Right hindlimb (tissue), 1 donor: ENCODE results near the gene ISOC1.
A peak's percentile ranks its signal among the peaks of the same experiment; 100 is the strongest.

ENCODE experiments used
- DNase-seq: peaks from one replicate; pipeline ENCODE4 v3.0.0-alpha.2; 2018

The ISOC1 gene

GRCh38 chr5:129094087-129094923 is at the start of gene ISOC1:
Gene ISOC1, plus strand, starts transcription at chr5:129094749. Its CDS starts 18 bp downstream, at chr5:129094767.
- DNase-seq: peak; percentile 96

GRCh38 chr5:129046151-129046550 is 48.4 kb upstream of the ISOC1 start:
- no peak for DNase-seq

GRCh38 chr5:129048509-129048908 is 46.0 kb upstream of the ISOC1 start:
- DNase-seq: no peak

GRCh38 chr5:129049126-129049799 is 45.3 kb upstream of the ISOC1 start:
- DNase-seq: no peak

- no peak for DNase-seq
Observed at GRCh38 chr5:129051283-129051682, 43.3 kb upstream of the ISOC1 start.

GRCh38 chr5:129053438-129053837 is 41.1 kb upstream of the ISOC1 start:
- DNase-seq: no peak

GRCh38 chr5:129057329-129057728 is 37.2 kb upstream of the ISOC1 start:
- DNase-seq: no peak

- no peak for DNase-seq
Observed at GRCh38 chr5:129061849-129062248, 32.7 kb upstream of the ISOC1 start.

DNA sequence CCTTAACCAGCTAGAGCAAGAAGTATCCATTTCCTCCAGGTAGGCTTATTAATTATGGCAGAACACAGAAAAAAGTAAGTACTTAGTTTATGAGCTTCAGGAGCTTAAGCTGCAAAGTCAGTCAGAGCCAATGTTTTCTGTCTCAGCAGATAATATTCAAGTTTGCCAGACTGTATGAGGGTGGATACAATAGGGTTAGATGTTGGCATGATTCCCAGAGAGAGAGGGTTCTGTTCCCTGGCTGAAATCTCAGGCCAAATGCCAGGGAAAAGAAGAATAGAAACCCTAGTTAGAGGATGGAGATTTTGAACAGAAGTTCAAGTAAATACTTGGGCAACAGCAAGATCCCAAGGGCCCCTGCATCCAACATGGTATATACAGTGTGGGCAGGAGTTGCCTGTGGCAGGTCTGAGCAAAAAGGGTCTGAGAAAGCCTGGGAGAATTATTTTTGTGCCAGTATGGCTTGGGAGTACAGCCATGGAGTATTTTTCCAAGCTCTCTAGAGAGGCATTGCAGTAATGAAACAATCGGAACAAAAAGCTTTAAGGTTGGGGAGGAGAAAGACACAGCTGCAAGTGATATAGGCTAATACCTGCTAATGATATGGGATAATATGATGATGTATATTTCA is 31.0 kb upstream of the ISOC1 start:
- DNase-seq: peak; percentile 19

DNA sequence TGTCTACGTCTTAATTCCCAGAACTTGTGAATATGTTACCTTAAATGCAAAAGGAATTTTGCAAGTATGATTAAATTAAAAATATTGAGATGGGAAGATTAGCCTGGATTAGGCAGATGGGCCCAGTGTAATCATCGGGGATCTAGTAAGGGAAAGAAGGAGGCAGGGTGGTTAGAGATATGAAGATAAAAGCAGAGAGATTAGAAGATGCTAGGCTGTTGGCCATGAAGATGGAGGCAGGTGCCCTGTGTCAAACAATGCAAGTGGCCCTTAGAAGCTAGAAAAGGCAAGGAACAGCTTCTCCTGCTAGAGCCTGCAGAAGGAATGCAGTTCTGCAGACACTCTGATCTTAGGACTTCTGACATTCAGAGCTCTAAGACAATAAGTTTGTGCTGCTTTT is 28.8 kb upstream of the ISOC1 start:
- DNase-seq: no peak

DNA sequence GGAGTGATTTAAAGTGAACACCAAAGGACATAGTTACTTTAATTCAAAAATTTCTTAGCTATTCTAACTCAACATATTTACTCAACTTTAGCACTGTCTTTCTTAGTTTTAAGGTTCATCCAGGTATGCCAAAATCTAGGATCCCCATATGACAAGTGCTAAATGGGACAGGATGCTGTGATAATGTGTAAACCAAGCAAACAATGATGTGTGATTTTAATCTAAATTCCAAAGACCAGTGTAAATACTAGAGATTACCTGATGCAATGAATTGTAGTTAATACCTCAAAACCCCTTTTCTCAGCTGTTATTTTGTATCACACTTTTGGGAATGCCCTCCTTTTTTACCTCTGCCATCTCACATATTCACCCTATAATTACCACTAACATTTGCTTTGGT is 26.8 kb upstream of the ISOC1 start:
- DNase-seq: no peak

DNA sequence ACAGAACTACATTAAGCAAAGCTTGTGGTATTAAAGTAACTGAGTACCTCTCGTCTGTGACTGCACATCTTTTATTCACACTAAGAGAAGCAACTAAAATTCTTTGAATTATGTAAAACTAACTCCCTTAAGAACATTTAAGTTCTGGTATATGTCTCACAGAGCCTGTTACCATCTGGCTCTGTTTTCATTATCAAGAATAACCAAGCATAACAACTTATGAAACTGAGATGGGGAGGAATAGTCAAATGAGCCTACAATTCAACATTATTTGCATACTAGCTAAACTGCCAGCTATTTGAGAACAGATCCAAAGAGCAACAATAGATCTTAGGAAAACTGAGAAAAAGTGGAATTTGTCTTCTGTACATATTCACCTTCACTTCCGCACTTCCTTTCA is 25.3 kb upstream of the ISOC1 start:
- DNase-seq: no peak

DNA sequence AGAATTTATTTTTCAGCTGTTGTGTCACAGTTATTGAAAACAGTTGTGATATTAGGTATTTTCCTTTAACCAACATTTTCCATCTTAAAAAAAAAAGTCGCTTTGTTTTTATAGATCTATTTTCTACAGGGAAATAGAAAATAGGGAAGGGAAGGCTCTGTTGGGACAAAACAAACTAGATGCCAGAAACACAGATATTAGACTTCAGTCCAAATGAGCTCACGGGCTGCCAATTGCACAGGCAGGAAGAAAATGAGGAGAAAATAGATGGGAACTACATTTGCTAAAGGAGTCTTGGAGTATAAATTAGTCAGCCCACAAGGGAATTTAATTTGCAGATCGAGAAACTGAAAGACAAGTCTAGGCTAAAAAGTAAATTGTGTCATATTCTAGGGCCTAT is 21.4 kb upstream of the ISOC1 start:
- DNase-seq: peak; percentile 27

DNA sequence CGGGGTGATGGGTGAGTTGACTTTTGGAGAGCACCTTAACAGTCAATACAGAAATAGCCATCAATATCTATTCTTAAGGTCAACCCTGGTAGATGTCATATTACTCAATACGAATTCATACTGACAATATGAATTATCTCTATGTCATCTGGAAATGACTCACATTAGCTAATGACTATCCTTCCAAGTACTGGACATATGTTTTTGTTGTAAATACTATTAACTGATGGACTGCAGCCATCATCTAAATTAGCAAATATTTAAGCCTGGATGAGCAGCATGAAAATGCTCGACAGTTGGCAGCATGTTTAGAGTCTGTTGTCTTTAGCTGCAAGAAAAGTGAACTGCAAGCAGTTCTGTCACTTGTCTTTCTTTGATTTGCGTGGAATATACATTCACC is 19.6 kb upstream of the ISOC1 start:
- DNase-seq: no peak

DNA sequence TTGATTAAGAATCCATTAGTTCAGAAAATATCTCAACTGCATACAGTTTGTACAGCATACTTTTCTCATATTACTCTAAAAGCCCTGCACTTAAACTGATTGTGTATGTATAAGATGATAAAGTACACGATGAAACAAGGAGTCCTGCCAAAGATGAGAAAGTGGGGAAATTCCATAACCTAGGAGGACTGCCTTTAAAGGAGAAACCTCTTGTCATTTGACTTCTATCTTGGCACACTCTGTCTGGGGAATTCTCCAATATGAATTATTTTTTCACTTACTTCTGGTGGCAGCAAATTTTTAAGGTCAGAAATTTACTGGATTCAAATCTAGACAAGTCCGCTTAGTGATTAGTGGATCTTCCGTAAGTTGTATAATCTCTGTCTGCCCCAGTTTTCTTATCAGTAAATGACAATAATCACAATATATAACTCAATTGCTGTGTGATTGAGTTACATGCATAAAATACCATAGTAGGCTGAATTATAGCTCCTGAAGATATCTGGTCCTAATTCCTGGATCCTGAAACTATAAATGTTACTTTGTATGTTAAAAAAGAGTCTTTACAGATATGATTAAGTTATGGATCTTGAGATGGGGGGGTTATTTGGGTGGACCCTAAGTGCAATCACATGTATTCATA is 17.0 kb upstream of the ISOC1 start:
- DNase-seq: no peak

- no peak for DNase-seq
Observed at GRCh38 chr5:129078247-129078646, 16.3 kb upstream of the ISOC1 start.

DNA sequence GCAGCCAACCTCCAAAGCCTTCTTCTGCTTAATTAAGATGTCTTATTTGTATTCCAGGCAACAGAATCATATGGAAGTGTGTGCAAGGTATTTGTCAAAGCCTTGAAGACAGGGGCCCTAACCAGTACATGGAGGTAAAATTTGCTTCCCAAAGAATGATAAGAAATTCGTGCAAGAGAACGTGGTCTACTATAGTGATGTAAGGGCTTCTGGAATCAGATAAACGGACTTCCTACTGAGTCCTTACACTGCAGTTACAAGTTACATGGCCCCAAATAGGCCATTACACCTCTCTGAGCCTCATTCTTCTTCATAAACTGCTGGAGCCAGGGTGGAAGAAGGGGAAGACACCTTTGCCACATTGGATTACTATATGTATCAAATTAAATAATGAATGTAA is 15.9 kb upstream of the ISOC1 start:
- DNase-seq: no peak

- no peak for DNase-seq
Observed at GRCh38 chr5:129079496-129079895, 15.1 kb upstream of the ISOC1 start.

DNA sequence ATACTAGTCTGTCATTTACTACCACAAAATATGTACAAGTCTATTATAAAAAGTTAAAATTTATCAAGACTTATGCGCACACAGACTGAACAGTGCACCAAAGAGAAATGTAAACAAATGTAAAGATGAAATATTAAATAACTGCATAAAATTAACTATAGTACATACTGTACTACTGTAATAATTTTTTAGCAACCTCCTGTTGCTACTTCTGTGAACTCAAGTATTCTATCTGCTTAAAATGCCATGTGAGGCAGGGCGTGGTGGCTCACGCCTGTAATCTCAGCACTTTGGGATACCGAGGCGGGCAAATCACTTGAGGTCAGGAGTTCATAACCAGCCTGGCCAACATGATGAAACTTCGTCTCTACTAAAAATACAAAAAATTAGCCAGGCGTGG is 13.8 kb upstream of the ISOC1 start:
- DNase-seq: no peak

GRCh38 chr5:129082225-129083136 is 12.1 kb upstream of the ISOC1 start:
- no peak for DNase-seq

GRCh38 chr5:129094924-129095899 is 663 bp downstream of the ISOC1 start:
- peak; percentile 67 for DNase-seq
